Fibroblast of skin of right quadriceps (primary cell): ENCODE results near the gene AFG3L2.
A peak's percentile ranks its signal among the peaks of the same experiment; 100 is the strongest.
"Not testable (repeated sequence)": the region's sequence is repeated elsewhere in the genome, so short reads cannot be mapped to it uniquely, and the experiment has no call there.

Experiments used
- DNase-seq: peaks from one replicate; pipeline ENCODE4 v3.0.0-alpha.2; 2013

The AFG3L2 gene

DNA sequence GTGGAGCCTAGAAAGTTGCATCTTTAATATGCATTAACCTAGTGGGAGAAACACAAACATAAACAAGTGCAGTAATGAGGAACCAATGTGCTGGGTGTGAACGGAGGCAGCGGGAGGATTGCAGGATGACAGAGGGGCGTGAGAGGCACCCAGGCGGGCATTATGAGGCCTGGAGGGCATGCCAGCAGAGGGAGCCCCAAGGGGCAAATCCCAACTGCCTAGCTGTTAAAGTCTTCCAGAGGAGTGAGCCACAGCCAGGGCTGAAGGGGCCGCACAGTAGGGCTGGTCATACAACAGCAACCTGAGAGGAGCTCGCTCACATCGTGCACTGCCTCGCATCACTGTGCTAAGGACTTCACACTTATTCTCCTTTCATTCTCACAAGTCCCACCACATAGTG, 17.4 kb upstream of the AFG3L2 start:
- DNase-seq, result no peak

DNA sequence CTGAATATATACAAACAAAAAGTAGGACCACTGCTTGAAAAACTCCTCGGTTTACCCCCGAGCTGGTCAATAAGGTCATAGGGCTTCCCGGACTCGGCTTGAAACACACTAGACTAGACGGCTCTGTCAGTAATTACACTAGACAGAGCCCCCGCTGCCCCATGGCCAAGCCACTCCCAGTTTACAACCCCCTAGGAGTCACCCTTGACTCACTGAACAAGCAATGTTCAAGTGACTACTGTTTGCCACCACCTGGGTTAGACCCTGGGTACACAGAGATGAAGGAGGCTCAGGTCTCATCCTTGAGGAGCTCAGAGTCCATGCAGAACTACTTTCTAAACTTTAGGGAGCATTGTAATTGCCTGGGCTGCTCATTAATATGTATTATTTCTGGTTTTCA, 17.0 kb upstream of the AFG3L2 start:
- no peak for DNase-seq

DNA sequence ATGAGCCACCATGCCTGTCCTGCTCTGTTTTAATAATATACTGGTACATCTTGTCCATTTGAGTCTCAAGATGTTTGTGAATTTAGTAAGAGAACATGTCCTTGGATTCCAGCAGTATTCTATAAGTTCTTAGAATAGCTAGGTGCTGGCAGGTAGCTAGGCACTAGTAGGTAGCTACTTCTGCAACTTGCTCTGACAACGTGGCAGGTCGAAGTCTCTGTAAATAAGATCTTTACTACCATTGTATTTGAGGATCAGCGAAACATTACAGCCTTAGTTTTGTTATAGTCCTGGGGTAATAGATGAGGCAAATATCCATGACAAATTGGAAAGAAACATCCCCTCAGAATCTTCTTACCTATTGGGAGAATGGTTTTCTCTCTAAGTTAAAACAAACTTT, 16.5 kb upstream of the AFG3L2 start:
- no peak for DNase-seq

DNA sequence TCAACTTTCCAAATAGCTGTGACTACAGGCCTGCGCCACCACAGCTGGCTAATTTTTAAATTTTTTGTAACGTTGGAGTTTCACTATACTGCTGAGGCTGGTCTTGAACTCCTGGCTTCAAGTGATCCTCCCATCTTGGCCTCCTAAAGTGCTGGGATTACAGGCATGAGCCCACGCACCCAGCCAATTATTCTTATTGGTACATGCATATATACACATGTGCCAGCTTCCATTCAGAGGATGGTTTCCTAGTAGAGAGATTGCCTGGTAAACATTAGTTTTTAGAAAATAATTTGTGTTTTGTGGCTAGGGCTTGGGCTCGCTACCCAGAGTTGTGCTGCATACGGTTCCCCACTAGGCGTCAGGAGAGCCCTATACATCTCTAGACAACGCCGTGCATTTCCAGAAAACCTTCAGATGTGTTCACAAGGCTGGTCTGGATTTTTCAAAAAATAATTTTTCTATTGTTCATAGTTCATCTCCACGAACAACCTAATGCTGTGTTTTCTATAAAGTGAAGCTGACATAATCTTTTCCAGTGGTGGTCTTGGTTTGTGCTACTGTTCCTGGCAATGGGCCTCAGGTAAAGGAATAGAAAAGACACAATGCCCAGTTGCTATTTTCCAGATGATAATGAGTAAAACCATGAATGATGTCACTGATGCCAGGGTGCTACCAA, 14.6 kb upstream of the AFG3L2 start:
- peak; percentile 66 for DNase-seq

DNA sequence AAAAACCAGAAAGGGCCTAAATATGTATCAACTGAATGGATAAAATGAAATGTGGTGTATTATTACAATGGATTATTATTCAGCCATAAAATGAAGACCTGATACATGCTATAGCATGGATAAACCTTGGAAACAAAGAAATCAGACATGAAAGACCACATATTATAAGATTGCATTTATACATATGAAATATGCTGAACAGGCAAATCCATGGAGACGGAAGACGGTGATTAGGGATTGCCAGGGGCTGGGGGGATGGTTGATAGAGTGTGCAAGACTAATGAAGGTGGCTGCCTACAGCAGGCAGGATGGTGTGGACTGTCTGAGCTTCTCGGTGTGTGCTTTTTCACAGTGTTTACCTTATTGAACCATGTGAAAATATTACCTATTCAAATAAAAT, 11.4 kb upstream of the AFG3L2 start:
- no peak for DNase-seq

DNA sequence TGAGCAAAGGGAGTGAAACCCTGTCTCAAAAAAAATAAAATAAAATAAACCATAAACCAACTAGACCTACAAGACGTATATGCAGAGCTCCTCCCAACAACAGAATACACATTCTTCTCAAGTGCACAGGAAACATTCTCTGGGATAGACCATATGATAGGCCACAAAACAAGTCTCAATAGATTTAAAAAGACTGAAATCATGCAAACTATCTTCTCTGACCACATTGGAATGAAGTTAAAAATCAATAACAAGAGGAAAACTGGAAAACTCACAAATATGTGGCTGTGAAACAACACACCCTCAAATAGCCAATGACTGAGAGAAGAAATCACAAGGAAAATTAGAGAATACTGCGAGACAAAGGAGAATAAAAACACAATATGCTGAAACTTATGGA, 7.2 kb upstream of the AFG3L2 start:
- DNase-seq, result no peak

DNA sequence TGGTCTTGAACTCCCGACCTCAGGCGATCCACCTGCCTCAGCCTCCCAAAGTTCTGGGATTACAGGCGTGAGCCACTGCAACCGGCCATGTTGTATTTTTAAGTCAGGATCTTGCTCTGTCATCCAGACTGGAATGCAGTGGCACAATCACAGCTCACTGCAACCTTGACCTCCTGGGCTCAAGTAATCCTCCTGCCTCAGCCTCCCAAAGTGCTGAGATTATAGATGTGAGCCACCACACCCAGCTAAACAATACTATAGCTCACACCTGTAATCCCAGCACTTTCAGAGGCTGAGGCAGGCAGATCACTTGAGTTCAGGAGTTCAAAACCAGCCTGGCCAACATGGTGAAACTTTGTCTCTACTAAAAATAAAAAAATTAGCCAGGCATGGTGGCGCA, 6.7 kb upstream of the AFG3L2 start:
- not testable (repeated sequence) for DNase-seq

DNA sequence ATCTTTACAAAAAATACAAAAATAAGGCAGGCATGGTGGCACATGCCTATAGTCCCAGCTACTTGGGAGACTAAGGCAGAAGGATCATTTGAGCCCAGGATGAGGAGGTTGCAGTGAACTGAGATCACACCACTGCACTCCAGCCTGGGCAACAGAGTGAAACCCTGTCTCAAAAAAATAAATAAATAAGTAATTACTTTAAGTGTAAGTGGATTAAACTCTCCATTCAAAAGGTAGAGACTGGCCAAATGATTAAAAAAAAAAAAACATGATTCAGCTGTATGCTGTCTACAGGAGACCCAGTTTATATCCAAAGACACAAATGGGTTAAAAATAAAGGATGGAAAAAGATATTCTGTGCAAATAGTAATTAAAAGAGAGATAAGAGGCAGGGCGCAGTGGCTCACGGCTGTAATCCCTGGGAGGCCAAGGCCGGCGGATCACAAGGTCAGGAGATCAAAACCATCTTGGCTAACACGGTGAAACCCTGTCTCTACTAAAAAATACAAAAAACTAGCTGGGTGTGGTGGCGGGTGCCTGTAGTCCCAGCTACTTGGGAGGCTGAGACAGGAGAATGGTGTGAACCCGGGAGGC, 5.3 kb upstream of the AFG3L2 start:
- not testable (repeated sequence) for DNase-seq

DNA sequence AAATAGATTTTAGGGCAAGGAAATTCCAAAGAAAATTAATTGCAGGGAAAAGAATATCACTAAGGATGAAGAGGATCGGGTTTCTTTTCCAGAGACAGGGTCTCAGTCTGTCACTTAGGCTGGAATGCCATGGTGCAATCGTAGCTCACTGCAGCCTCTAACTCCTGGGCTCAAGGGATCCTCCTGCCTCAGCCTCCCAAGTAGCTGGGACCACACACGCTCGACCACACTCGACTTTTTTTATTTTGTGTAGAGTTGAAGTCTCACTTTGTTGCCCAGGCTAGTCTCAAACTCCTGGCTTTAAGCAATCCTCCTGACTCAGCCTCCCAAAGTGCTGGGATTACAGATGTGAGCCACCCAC, 1.2 kb upstream of the AFG3L2 start:
- DNase-seq, result not testable (repeated sequence)

DNA sequence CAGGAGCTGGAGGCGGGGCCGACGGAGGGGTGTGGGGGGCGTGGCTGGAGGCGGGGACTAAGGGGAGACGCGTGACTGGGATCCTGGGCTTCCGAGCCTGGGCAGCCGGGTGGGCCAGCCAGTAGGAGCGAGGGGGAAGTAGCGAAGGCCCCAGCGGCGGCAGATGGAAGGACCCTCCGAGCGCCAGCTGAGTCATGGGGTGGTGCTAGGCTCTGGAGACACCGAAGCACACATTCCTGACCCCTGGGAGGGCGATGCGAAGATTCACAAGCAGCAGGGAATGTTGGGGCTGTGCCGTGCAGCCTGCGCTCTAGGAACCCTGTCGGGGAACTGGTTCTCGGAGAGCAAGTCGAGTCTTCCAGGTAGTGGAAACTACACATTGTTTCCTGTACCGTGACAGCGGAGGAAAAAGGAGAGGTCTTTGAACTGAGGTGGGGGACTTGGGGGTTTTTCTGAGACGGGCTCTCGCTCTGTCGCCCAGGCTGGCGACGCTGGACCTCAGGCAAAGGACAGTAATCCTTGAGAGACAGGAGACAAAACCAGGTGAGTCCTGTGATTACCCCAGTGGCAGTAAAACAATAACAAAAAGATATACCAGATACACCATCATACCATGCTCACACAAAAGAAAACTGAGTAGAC, 650 bp upstream of the AFG3L2 start:
- no peak for DNase-seq

DNA sequence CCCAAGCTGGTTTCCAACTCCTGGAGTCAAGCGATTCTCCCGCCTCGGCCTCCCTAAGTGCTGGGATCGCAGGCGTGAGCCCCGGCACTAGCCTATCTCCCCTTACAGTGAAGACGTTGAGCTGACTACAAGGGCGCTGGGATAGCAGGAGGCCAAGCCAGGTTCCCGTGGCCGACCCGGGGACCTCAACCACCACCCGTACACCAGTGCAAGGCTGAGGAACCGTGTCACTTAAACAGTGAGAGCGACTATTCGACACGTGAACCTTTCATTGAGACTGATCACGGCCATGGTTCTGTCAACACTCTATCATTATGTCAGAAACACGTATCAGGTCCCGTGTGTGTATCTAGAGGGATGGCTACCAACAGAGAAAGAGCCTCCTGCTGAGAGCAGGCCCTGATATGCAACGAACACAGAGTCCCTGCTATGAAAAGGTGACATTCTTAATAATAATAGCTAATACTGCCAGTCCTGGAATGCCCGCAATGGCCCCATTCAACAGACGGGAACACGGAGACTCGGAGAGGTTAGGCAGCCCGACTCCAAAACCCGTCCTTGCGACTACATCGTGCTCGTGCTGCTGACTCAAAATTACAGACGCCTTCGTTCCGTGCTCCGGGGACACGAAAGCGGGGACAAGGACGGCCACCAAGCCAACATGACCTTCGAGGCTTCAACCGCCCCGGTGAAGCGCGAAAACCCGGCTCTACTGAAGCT, 833 bp downstream of the AFG3L2 start:
- DNase-seq, result peak; percentile 18

DNA sequence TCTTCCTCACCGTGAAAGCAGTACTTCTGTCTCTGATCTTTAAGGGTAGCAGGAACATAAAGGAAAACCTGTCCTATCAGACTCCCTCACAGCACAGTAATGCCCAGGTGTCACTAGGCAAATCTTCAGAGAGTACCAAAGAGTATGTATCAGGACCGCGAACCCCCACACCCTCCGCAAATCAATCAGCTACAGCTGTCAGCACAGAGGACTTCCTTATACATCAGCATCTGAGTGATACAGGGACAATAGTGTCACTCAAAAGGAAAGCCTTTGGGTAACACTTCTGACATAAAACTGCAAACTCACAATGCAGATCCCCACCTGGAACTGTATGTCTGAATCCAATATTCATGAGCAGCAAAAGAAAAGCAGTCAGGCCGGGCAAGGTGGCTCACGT, 2.6 kb downstream of the AFG3L2 start:
- no peak for DNase-seq

DNA sequence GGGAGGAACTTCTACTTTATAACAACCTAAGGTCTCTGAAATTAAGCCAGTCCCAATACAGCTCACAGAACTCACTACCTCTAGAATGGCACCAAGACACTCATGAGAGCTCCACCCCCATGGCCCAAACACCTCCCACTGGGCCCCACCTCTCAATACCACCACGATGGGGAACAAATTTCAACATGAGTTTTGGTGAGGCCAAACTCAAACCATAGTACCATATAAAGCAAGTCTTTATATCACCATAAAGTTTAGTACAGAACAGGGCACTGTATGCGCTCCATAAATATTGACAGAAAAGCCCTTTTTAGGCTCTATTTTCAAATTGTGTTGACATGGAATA, 3.3 kb downstream of the AFG3L2 start:
- no peak for DNase-seq

DNA sequence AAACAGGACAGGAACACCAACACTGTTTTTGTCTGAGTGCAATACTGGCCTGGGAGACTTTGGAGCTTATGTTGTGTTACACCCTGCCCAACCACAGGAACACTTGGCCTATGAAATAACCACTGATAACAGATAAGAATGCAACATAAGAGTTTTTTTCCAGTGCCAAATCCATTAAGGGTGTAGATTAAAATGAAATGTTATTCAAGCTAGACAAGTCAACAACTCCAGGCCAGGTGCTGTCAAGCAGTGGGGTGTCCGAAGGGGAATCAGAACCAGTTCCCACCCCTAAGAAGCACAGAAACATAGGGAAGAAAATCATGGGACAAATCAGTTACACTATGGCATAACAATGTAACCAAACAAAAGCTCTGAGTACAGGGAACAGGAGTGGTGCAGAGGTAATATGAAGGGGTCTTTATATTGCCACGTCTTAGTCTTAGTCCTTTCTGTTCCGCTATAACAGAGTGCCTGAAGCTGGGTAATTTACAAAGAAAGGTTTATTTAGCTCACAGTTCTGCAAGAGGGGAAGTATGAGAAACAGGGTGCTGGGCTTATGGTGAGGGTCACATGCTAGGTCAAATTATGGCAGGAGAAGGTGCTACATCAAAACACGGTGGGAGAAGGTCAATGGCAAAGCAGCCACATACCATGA, 3.8 kb downstream of the AFG3L2 start:
- DNase-seq, result no peak

DNA sequence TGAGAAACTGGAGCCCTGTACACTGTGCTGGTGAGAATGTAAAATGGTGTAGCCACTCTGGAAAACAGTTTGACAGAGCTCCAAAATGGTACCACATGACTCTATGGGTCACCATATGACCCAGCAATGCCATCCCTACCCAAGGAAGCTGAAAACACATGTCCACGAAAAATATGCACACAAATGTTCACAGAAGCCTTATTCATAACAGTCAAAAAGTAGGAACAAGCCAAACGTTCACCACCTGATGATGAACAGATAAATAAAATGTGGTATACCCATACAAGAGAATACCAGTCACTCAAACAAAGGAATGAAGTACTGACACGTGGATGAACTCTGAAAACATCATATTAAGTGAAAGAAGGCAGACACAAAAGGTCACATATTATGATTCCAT, 4.6 kb downstream of the AFG3L2 start:
- DNase-seq, result no peak

DNA sequence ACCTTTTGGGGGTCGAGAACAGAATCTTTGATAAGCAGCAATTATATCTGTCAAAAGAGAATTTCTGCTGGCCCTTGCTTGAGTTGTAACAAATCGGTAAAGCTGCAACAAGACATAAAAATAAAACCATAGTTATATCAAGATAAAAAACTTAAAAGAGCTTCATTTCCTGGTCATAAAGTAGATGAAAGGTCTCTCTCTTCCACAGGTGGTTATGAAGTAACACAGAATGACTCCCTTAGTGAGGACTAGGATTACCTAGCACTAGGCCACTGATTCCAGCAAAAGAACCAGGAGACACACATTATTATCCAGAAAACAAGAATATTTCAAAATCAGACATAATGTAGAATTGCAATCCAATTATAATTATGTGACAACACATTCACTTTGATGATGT, 5.4 kb downstream of the AFG3L2 start:
- DNase-seq, result no peak

DNA sequence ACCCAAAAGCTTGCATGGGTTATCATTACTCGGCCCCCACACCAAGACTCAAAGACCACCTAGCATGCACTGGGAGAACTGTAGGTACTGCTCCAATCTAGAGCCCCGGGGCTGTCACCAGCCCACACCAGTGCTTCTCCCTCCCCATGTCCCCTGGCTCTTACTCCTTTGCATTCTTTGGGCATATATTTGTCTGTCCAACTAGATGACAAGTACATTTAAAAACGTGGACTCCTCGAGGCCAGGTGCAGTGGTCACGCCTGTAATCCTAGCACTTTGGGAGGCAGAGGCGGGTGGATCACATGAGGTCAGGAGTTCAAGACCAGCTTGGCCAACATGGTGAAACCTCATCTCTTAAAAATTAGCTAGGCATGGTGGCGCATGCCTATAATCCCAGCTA, 7.8 kb downstream of the AFG3L2 start:
- DNase-seq, result no peak

DNA sequence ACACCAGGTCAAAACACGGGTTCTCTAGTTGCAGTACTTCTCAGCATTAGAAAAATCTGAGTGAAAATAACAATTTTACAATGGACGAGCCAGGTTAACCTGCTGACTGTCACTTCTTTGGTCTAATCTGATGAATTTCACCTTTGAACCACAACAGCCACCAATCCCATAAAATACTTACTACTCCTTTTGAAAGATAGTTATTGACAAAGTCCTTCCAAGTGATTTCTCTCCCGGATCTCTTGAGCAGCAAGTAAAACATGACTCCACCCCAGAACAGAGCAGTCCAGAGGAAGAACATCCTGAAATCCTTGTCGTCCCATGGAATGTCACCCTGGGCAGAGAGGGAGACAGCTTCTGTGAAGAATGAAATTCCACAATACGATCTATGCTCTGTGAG, 10.2 kb downstream of the AFG3L2 start:
- no peak for DNase-seq

DNA sequence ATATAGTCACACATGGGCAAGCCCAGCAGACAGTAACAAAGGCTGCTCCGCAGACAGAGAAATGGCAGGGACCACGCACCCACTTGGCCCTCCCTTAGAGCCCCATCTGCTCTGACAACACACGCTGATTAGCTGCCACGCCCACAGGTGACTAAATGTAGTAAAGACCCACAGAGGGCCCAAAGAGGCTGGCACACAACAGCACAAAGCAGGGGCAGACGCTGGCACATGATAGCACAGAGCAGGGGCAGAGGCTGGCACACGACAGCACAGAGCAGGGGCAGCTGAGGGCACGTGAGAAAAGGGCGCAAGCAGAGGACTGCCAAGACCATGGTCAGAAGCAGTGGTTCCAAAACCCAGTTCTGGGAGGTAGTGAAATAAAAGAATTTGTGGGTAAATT, 10.6 kb downstream of the AFG3L2 start:
- no peak for DNase-seq

DNA sequence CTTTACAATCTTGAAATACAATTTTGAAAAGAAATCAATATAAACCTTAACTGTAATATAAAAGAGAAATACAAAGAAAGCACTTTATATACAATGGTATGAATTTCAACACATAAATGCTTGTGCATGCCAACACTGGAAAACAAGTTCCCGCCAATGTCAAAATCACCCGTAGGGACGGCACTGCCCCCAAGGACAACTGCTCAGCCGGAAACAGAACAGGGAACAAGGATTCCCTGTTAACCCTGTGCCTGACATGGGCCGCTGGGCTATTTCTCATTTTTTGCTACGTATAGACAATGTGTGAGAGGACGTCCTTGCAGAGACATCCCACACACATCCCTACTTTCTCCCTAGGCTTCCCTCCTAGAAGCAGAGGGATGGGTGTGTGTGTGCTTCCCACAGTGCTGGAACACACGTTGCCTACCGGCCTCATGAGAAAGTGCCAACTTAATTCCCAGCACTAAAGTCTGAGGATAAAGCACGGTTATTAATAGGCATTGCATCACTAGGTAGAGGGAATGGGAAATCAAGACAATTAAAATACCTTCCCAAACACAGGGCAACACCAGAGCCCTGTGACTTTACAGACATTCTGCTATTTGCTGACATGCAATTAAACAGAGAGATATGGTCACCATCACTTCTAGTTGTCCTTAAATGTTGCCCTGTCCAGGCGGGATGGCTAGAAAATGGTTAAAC, 14.4 kb downstream of the AFG3L2 start:
- no peak for DNase-seq

DNA sequence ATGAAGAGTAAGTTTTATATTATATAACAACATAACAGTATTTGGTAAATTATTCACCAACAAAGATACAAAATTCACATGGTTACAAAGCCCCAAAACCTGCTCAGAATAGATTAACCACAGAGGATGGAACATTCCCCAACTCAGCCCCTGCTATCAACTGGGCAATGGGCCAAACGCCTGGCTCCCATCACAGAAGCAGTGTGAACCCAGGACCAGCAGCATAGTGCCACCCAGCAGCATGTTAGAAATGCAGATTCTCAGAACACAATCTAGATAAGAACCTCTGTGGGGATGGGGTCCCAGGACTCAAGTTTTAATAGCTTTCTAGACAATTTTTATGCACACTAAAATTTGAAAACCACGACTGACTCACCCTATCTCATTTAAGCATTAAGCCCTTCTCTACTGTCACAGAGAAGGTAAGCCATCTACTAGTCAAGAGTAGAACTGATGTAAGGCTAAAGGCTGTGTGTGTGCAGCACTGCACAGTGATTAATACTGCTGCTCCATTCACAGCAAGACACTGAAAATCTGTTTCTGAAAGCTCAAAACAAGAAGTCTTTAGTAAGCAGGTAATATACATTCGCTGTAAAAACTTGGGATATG, 15.2 kb downstream of the AFG3L2 start:
- DNase-seq, result peak; percentile 31

DNA sequence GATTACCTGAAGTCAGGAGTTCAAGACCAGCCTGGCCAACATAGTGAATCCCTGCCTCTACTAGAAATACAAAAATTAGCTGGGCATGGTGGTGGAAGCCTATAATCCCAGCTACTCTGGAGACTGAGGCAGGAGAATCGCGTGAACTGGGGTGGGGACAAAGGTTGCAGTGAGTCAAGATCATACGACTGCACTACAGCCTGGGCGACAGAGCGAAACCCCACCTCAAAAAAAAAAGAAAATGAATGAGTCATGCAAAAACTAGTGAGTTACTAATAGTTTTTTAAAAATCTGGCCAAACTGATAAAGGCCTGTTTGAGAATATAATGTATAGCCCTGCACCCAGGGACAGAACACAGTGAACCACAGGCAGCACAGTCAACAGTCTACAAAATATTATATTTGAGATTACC, 17.5 kb downstream of the AFG3L2 start:
- DNase-seq, result no peak

DNA sequence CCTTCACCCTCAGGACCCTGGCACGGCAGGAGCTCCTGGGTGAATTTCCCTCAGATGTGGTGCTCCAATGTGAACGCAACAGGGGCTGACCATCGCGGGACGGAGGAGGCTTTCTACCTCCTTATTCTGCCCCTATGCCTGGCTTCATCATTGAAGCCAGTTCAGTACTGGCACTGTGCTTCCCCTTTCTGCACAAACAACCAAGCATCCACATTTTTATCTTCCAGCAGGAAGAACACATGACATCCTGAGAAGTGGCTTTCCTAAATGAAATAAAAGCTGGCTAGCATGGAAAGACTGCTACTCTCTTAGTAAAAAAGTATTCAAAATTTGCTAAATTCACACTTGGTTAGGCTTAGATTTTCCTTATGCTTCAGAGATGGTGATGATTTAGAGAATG, 24.8 kb downstream of the AFG3L2 start:
- no peak for DNase-seq
